Stimulated activated CD4-positive, alpha-beta T cell treated with anti-CD3 and anti-CD28 coated beads, TNF-alpha, amount 100 ng/mL, for 24 hours (primary cell): Measurements from ENCODE around the gene NDUFAF8.
A peak's percentile ranks its signal among the peaks of the same experiment; 100 is the strongest.

Source experiments
- DNase-seq, 3 experiments: peaks; one replicate each; pipeline ENCODE4 v3.0.0-alpha.2; 2020; ENCODE audit warnings: low read depth in 3 of 3

Gene NDUFAF8

DNA sequence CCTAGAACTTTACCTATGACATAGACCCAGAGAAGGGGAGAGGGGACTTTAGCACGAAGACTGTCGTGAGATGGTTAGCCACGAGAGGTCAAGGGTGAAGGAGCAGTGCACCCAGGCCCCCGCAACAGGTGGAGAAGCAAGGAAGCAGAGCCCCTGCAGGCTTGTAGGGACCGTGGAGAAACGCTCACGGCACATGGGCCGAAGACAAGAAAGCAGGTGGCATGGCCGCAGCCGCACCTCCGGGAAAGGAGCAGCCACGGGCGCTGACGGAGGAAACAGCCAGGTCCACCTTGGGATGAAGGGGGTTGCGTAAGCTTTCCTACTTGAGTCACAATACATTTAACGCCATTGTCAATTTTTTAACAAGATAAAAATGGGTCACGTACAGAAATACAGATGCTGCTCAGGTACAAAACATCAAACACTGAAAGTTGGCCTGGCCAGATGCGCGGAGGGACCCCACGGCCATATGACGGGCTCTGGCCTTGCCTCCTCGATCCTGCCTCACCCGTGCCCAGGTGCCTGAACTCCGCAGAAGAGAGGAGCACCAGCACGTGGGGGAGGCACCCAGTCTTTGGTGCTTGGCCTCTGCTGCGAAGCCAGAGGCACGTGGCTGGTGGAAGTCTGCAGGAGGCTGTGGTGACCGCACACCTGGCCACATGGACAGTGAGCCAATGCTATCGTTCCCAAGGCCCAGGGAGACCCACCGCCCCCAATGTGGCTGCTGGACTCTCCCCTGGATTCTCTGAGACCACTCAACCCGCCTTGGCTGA is 34.8 kb downstream of the NDUFAF8 start:
- DNase-seq = no peak

GRCh38 chr17:81274471-81274855 is 35.3 kb downstream of the NDUFAF8 start:
- no peak for DNase-seq

DNA sequence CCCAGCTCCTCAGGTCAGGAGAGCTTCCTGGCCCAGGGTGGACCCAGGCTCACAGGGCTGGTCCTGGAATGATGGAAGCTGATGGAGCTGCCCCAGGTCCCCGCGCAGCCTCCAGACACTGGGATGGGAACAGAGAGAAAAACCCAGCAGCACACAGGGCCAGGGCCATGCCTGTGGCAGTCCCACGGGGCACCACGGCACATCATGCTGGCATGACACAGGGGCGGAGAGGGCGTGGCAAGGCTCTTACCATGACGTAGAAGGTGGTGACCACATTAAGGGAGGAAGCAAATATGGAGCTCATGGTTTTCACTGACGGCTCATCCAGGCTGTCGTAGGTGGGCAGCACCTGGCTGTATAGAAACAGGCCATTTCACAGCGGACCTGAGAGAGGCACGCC is 37.7 kb downstream of the NDUFAF8 start:
- DNase-seq = no peak

GRCh38 chr17:81277421-81277820 is 38.3 kb downstream of the NDUFAF8 start:
- no peak for DNase-seq

DNA sequence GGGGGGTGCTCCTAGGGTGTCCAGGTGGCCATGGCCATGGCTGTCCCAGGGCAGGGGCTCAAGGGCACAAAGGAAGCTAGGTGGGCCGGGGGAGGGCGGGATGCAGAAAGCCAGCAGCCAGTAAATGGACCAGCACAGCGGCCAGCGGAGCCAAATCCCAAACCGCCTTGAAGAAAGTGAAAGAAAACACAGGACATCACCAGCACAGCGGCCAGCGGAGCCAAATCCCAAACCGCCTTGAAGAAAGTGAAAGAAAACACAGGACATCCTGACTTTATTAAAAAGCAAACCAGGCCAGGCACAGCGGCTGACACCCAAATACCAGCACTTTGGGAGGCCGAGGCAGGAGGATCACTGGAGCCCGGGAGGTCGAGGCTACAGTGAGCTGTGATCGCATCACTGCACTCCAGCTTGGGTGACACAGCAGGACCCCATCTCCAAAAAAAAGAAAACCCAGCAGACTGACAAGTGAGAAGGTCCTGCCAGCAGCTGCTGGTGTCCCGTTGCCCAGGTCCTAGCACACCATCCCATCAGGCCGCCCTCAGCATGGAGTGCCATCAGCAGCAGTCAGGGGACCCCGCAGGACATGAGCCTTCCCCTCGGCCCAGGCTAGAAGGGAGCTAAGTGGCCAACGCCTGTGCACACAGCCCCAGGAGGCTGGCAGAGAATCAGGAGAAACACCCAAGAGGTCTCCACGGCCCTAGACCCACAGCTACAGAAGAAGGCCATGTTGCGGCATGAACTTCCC is 39.0 kb downstream of the NDUFAF8 start:
- DNase-seq = no peak

DNA sequence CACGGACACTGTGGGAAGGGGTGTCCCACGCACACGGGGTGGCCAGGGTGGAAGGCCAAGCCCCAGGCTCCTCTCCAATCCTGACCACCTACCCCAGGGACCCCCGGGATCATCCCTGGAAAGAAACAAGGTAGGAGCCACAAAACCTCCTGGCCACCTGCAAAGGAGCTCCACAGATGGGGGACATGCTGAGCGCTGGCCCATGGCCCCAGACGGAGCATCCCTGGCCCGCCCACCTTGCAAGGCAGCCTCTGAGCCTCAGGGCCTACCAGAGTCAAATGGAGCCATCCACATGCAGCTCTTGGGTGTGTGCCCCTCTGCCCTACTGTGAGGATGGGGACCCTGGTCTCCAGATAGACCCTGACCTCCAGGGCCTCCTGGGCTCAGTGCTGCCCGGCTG is 39.7 kb downstream of the NDUFAF8 start:
- DNase-seq = no peak

GRCh38 chr17:81279278-81280275 is 40.5 kb downstream of the NDUFAF8 start:
- no peak for DNase-seq

GRCh38 chr17:81280571-81280970 is 41.5 kb downstream of the NDUFAF8 start:
- DNase-seq = no peak

DNA sequence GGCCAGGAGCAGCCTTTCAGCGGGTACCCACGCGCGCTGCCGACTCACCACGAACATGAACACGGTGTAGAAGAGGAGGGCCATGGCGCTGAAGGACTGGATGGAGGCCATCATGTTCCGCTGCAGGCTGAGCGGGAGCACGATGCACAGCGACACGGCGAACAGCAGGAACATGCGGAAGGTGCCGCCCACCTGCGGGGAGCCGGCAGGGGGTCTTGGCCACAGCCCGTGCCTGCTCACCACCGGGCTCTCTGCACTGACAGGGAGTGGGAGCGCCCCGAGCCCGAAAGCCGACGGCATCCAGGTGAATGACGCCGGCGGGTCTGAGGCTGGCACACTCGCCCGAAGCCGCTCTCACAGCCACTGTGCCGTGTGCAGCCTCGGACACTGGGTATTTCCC is 43.0 kb downstream of the NDUFAF8 start:
- no peak for DNase-seq

DNA sequence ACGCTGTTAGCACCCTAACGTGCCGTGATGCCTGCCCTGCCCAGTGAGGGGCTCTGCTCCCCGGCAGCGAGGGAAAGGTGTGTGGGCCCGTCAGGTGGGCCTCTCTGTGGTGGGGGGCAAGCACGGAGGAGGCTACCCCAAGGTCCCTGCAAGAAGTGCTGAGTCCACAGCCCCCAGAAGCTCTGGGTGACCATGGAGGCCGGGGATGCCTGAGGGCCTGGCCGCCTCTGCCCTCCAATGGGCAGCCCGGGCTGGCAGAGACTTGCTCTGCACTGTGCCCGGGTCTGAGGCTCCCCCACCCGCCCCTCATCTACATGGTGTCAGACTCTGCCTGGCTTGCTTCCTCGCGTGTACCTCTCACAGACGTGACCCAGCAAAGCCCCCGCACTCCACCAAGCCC is 43.8 kb downstream of the NDUFAF8 start:
- no peak for DNase-seq

- DNase-seq = peak in 2 of 3 experiments; percentile 28 to 69
Measured at GRCh38 chr17:81285179-81285878, 46.2 kb downstream of the NDUFAF8 start.

DNA sequence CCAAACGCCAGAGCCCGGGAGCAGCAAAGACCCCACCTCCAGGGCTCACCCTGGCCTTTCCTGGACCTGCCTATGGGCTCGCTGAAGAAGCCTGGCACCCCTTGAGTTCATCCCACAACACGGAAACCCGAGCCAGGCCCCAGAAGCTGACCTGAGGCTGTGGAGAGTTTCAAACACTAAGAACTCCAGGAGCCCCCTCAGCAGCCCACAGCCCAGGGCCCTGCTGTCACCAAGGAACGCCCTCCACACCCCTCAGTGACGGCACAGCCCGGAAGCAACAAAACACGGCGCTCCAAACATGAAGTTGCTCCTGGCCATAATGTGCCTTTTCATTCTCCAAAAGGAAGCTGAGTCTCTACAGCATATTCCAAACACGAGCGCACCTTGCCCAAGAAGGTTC is 46.8 kb downstream of the NDUFAF8 start:
- no peak for DNase-seq

GRCh38 chr17:81286491-81287145 is 47.5 kb downstream of the NDUFAF8 start:
- DNase-seq = no peak

GRCh38 chr17:81287152-81287551 is 48.0 kb downstream of the NDUFAF8 start:
- DNase-seq = no peak

DNA sequence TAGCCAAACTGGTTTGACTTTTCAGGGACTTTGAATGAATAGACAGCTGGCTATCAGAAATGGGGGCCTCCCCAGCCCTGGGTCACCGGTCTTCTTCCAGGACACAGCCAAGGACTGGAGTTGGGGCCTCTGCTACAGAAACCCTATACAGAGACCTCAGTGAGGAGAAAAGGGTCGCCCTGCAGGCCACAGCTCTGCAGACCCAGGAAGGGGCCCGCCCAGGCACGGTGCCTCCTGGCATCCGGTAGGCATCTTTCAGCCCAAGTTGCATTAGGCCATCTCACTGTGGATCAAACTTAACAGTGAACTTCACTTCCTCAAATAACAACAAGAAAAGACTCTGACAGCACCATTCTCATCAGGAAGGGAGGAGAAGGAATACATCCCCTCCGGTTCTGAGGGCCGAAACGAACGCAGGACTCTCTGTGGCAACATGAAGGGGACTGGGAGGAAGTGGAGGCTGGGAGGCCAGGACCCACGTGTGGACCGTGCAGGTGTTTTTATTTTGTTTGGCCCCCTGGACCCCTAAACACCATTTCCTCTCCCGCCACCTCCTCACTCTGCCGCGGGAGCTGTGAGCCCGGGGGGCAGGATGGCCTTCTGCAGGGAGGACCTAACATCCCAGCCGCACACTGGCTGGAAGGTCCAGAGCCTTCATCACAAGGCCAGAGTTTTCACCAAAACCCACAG is 48.8 kb downstream of the NDUFAF8 start:
- DNase-seq = no peak

DNA sequence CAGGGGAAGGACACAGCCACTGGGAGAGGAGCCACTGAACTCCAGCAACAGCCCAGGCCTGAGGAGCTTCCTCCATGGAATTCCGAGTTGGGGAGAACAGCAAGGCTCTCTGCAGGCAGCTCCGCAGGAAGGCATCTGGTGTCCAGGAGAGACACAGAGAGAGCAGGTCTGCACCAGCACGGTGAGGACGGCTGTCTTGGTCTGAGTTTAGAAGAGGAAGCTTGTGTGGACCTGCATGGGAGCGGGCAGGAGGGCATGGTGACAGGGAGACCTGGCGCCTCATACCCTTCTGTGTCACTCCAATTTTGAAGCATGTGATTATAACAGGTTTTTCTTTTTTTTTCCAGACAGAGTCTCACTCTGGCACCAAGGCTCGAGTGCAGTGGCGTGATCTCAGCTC is 49.6 kb downstream of the NDUFAF8 start:
- no peak for DNase-seq

GRCh38 chr17:81289627-81290026 is 50.5 kb downstream of the NDUFAF8 start:
- DNase-seq = no peak

GRCh38 chr17:81290230-81290629 is 51.1 kb downstream of the NDUFAF8 start:
- no peak for DNase-seq
